Body of pancreas (tissue), 4 donors: ENCODE results near the gene BUD31. TPM values are rescaled to one million over a fixed set of nuclear protein-coding genes. Genes with fewer than 3 reads are reported as not detected.
A peak's percentile ranks its signal among the peaks of the same experiment; 100 is the strongest.

Experiments
- ATAC-seq: fragments of 150-250 bp; one replicate; pipeline ENCODE4 v1.9.1; 2016
- DNase-seq, 4 donors: peaks; one replicate each; pipeline ENCODE4 v3.0.0-alpha.2; 2019
- H3K27ac ChIP-seq, 4 donors: fragments of 200-600 bp; sonication (generic); 1 replicate in 3 of 4; 2 replicates in 1 of 4; pipeline versions ENCODE4 v1.5.1 to v1.6.1; 2016 to 2019; ENCODE audit warnings: mild to moderate bottlenecking in 1 of 4, mixed read lengths in 1 of 4, moderate library complexity in 1 of 4
- H3K27me3 ChIP-seq, 2 donors: fragments of 200-600 bp; sonication (generic); one replicate each; pipeline ENCODE4 v1.6.0; 2016; ENCODE audit warnings: mild to moderate bottlenecking in 1 of 2
- H3K36me3 ChIP-seq, 2 donors: fragments of 200-600 bp; sonication (generic); replicated peaks in 1 of 2; 2 replicates each; pipeline ENCODE4 v1.5.1; 2016; ENCODE audit warnings: low read depth in 2 of 2; ENCODE audit not compliant: insufficient read depth in 1 of 2
- H3K4me1 ChIP-seq: fragments of 200-600 bp; sonication (generic); one replicate; pipeline ENCODE4 v1.6.0; 2016
- H3K4me3 ChIP-seq, 2 donors: fragments of 200-600 bp; sonication (generic); 1 replicate in 1 of 2; 2 replicates in 1 of 2; pipeline ENCODE4 v1.5.1; 2016 to 2019
- H3K9me3 ChIP-seq, 3 donors: fragments of 200-600 bp; sonication (generic); 1 replicate in 2 of 3; 2 replicates in 1 of 3; pipeline ENCODE4 v1.5.1; 2016
- CTCF ChIP-seq, 7 experiments: fragments of 450-650 bp in 4 of 7; fragments of 200-600 bp in 3 of 7; sonication (generic) in 3 of 7; IDR thresholded peaks; one replicate each; pipeline ENCODE4 v1.5.1; 2016 to 2019; ENCODE audit warnings: antibody characterized with exemption in 7 of 7
- POLR2A ChIP-seq, 3 donors: fragments of 450-650 bp; IDR thresholded peaks; one replicate each; pipeline ENCODE4 v1.6.1; 2016; ENCODE audit warnings: antibody characterized with exemption in 3 of 3, mild to moderate bottlenecking in 2 of 3
- WGBS, 2 donors: methylation state at CpG; one replicate each; pipeline ENCODE4 v1.1.5; 2017; 5-methylcytosine and 5-hydroxymethylcytosine counted together
- intact Hi-C: fragments of 100-400 bp; cut with DNase I; formaldehyde crosslinking; loops from one replicate; pipeline ENCODE4 v1.15.1; 2023
- total RNA-seq, 2 donors: library from RNA; depleted of rRNA; stranded (reverse); fragments of >200 nt; gene quantifications; one replicate each; pipeline ENCODE4 v1.1.0, GENCODE V29; 2016

The BUD31 gene
- total RNA-seq, 2 donors from 2014 or later = 29.6 to 31.6 TPM

GRCh38 chr7:99457650-99458493 lies 49.1 kb downstream of the BUD31 start:
- DNase-seq = no peak
- no peak overlapping the region for H3K4me3 ChIP-seq
- H3K27ac ChIP-seq = no peak overlapping the region
- TF ChIP-seq POLR2A (IDR thresholded peaks at IDR 0.05) = no peak
- TF ChIP-seq CTCF (IDR thresholded peaks at IDR 0.05) = no peak
- intact Hi-C loops = no loop called here
- 74 to 78% methylated on average over 14 to 26 of the region's 26 CpGs for WGBS, 2 donors
- peaks cover 0 to 12% of the 10 kb centered on the region in 2 donors for H3K36me3 ChIP-seq
- H3K27me3 ChIP-seq = no peaks in the 10 kb centered on the region
- H3K4me1 ChIP-seq = peaks cover 18% of the 10 kb centered on the region
- ATAC-seq = no peak
- H3K9me3 ChIP-seq = no peaks in the 10 kb centered on the region

DNA sequence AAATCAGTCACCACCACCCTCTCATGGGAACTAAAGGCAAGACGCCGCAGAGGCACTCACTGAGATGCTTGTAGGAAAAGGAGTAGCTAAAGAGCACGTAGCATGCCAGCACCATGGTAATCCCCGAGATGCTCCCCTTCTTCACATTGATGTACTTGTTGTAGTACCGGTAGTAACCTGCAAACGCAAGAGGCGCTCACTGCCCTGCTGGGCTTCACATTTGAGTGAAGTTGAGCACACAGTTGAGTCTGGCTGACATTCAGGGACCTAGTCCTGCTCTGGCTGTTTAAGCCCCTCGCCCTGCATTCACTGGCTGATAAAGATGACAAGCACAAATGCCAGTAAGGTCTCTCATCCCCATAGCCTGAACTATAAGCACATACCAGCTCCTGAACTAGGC lies 50.3 kb downstream of the BUD31 start:
- no peak for TF ChIP-seq POLR2A (IDR thresholded peaks at IDR 0.05)
- peak in 2 of 7 experiments; percentile 15 to 17 for TF ChIP-seq CTCF (IDR thresholded peaks at IDR 0.05)
- WGBS, 2 donors = 92 to 96% methylated on average over 8 of the region's 8 CpGs
- H3K36me3 ChIP-seq = peaks cover 0 to 10% of the 10 kb centered on the region in 2 donors
- H3K4me3 ChIP-seq = no peak overlapping the region
- no peaks in the 10 kb centered on the region for H3K9me3 ChIP-seq
- ATAC-seq = no peak
- H3K27ac ChIP-seq = no peak overlapping the region
- H3K4me1 ChIP-seq = peaks cover 22% of the 10 kb centered on the region
- no peak for DNase-seq
- no peaks in the 10 kb centered on the region for H3K27me3 ChIP-seq
- intact Hi-C loops = no loop called here

- DNase-seq (no peak), ATAC-seq (no peak)
- Histone ChIP-seq H3K27ac (no peak overlapping the region), H3K27me3 (no peaks in the 10 kb centered on the region), H3K9me3 (no peaks in the 10 kb centered on the region), H3K4me3 (no peak overlapping the region), H3K4me1 (peaks cover 35% of the 10 kb centered on the region), H3K36me3 (peaks cover 0 to 9% of the 10 kb centered on the region in 2 donors)
- TF ChIP-seq POLR2A (IDR thresholded peaks at IDR 0.05) = no peak
- TF ChIP-seq CTCF (IDR thresholded peaks at IDR 0.05) = no peak
- intact Hi-C loops = no loop called here
- WGBS, 2 donors = 69 to 76% methylated on average over 11 of the region's 11 CpGs
Observed at GRCh38 chr7:99460651-99461050, 51.9 kb downstream of the BUD31 start.

DNA sequence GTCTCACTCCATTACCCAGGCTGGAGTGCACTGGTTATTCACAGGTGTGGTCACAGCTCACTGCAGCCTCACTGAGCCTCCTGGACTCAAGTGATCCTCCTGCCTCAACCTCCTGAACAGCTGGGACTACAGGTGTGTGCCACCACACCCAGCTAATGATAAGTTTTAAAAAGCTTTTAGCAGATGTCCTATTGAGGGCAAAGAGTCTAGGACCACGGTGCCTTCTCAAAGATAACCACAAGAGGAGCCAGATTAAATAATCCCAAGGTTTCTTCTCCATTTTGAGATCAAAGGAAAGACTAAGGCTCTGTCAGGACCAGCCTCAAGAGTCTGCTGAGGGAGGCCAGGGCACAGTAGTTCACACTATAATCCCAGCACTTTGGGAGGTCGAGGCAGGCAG lies 52.5 kb downstream of the BUD31 start:
- H3K4me1 ChIP-seq = peaks cover 37% of the 10 kb centered on the region
- H3K27ac ChIP-seq = no peak overlapping the region
- no peak overlapping the region for H3K4me3 ChIP-seq
- ATAC-seq (no peak), DNase-seq (no peak)
- H3K27me3 ChIP-seq = no peaks in the 10 kb centered on the region
- peaks cover 0 to 9% of the 10 kb centered on the region in 2 donors for H3K36me3 ChIP-seq
- WGBS, 2 donors = 81 to 84% methylated on average over 2 of the region's 2 CpGs
- intact Hi-C loops = no loop called here
- H3K9me3 ChIP-seq = no peaks in the 10 kb centered on the region
- TF ChIP-seq POLR2A (IDR thresholded peaks at IDR 0.05) (no peak), CTCF (IDR thresholded peaks at IDR 0.05) (no peak)

GRCh38 chr7:99465421-99465768 lies 56.6 kb downstream of the BUD31 start:
- Histone ChIP-seq H3K4me1 (peaks cover 48% of the 10 kb centered on the region), H3K27me3 (no peaks in the 10 kb centered on the region), H3K36me3 (no peaks in the 10 kb centered on the region), H3K9me3 (no peaks in the 10 kb centered on the region), H3K4me3 (peak overlapping the region; percentile 21 to 71), H3K27ac (peak overlapping the region; percentile 58 to 88 (median 79))
- 1 to 2% methylated on average over 9 of the region's 9 CpGs for WGBS, 2 donors
- DNase-seq (no peak), ATAC-seq (no peak)
- intact Hi-C loops = no loop called here
- no peak for TF ChIP-seq POLR2A (IDR thresholded peaks at IDR 0.05)
- no peak for TF ChIP-seq CTCF (IDR thresholded peaks at IDR 0.05)
